Airway epithelial cell (primary cell): ENCODE measurements around the gene PLSCR2. TPM values are rescaled to one million over a fixed set of nuclear protein-coding genes. Genes with fewer than 3 reads are reported as not detected.

Experiments used
- total RNA-seq: library from RNA; depleted of rRNA; stranded (reverse); fragments of >200 nt; gene quantifications from 2 replicates; pipeline ENCODE4 v1.2.3, GENCODE V29; 2015

Gene PLSCR2, protein sequence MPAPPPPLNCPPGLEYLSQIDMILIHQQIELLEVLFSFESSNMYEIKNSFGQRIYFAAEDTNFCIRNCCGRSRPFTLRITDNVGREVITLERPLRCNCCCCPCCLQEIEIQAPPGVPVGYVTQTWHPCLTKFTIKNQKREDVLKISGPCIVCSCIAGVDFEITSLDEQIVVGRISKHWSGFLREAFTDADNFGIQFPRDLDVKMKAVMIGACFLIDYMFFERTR
- total RNA-seq, result not detected in 2 replicates

DNA sequence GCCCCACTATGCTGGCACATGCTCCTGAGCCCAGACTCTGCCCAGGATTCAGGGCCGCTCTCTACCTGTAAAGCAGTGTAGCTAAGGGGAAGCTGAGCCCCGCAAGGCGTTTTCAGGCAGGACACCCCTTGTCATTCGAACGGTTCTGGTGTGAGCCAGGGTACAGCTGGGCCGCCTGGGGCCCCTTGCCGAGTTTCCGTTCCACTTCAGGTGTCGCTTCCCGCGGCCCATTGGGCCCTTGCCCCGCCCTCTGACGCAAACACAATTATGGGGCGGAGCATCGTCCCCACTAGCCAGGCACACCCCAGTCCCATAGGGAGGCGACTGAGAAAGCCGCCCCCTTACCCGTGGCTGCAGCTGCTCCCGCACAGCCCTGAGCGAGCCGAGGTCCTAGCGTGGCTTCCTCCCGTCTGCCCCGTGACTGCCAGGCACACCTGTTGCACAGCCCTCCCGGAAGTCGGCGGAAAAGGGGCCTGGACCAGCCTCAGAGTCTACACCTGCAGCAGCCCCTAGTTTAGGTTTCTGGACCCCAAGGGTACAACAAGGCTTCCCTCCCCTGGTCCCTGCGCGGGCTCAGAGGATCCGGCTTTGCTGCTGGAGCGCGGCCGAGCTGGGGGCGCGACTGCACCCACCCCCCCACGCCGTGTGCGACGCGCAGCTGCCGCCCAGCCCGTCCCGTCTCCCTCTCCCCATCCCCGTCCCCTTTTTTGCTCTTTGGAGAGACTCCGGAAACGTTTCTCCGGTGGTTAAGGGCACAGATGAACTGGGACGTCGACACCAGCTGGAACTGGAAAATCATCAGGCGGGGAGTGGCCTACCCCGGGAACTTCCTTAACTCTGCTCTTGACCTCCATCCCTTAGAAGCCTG lies at the start of gene PLSCR2:
TSS of gene PLSCR2 (minus strand) at position 412 of the 868 bp plus-strand sequence. CDS start 9,657 bp downstream, outside the sequence.

Other genes starting within 250 kb of the PLSCR2 start
- gene PLSCR4, start 218.5 kb downstream of the PLSCR2 start, total RNA-seq, result 0.14 TPM in 1 of 2 replicates, not detected in the other
- gene PLSCR1, start 75.0 kb upstream of the PLSCR2 start, total RNA-seq, result 38.1 and 40.6 TPM in 2 replicates
- gene PLSCR5, start 135.8 kb upstream of the PLSCR2 start, total RNA-seq, result not detected in 2 replicates